Midbrain (tissue), 1 donor: ENCODE results near the gene ENTR1.
"Not testable (repeated sequence)": the region's sequence is repeated elsewhere in the genome, so short reads cannot be mapped to it uniquely, and the experiment has no call there.

Experiments
- DNase-seq: peaks from one replicate; lab custom pipeline; 2025; lab: John Stamatoyannopoulos, UW

Gene ENTR1

GRCh38 chr9:136438548-136439480 lies 28.4 kb upstream of the ENTR1 start:
- no peak for DNase-seq

- no peak for DNase-seq
These were observed 27.6 kb upstream of the ENTR1 start for GRCh38 chr9:136437839-136438547.

GRCh38 chr9:136437430-136437829 lies 27.0 kb upstream of the ENTR1 start:
- DNase-seq, result no peak

- no peak for DNase-seq
These were observed 25.7 kb upstream of the ENTR1 start for GRCh38 chr9:136436055-136436634.

GRCh38 chr9:136434580-136435169 lies 24.3 kb upstream of the ENTR1 start:
- no peak for DNase-seq

- DNase-seq, result no peak
These were observed 23.6 kb upstream of the ENTR1 start for GRCh38 chr9:136433849-136434579.

- no peak for DNase-seq
These were observed 22.8 kb upstream of the ENTR1 start for GRCh38 chr9:136433043-136433715.

- no peak for DNase-seq
These were observed 22.2 kb upstream of the ENTR1 start for GRCh38 chr9:136432591-136432990.

GRCh38 chr9:136431782-136432350 lies 21.5 kb upstream of the ENTR1 start:
- no peak for DNase-seq

GRCh38 chr9:136430588-136431234 lies 20.3 kb upstream of the ENTR1 start:
- no peak for DNase-seq

GRCh38 chr9:136429683-136430491 lies 19.5 kb upstream of the ENTR1 start:
- DNase-seq, result no peak

DNA sequence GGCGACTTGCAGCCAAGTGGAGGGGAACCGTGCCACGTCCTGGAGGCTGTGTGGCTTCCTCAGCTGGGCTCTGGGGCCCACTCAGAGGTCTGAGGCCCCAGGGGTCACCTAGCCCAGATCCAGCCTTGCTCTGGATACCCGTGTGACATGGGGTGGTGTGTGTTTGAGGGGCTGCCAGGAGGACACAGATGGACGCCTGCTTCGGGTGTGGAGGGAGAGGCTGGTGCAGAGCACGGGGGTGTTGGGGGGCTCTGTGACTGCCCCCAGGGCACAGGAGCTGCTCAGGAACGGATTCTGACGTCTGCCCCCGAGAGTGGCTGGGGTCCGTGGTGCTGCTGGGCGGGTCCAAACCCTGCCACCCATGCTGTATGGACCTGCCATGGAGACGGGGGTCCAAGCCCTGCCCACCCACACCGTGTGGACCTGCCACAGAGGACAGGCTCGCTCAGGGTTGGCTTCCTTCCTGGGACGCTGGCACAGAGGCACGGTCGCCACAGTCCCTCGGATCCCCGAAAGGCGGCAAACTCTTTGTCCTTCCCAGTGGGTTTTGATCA lies 18.7 kb upstream of the ENTR1 start:
- DNase-seq, result no peak

DNA sequence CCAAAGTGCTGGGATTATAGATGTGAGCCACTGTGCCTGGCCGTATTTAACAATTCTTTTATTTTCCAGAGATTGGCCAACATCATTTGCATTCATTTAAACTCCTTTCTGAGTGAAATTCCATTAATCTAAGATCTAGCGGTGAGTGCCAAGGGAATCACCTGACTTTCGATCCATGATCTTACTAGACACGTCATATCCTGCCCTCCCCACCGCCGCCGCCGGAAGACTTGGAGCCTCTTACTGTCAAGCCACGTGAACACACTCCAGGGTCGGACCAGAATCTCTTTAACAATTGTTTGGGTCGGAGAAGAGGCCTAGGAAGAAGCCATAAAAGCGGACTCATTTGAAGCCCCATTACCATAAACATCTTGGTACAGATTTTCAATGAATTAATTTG lies 16.4 kb upstream of the ENTR1 start:
- no peak for DNase-seq

DNA sequence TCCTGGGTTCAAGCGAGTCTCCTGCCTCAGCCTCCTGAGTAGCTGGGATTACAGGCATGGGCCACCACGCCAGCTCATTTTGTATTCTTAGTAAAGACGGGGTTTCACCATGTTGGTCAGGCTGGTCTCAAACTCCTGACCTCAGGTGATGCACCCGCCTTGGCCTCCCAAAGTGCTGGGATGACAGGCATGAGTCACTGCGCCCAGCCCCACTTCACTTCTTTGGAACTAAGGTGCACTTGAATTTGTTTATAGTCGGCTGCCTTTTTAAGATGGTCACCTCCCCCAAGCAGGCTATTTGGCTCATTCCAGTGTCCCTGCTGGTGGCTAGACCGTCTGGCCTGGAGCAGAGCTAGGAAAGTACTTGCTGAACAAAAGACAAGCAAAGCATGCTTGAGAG lies 15.0 kb upstream of the ENTR1 start:
- DNase-seq, result not testable (repeated sequence)

DNA sequence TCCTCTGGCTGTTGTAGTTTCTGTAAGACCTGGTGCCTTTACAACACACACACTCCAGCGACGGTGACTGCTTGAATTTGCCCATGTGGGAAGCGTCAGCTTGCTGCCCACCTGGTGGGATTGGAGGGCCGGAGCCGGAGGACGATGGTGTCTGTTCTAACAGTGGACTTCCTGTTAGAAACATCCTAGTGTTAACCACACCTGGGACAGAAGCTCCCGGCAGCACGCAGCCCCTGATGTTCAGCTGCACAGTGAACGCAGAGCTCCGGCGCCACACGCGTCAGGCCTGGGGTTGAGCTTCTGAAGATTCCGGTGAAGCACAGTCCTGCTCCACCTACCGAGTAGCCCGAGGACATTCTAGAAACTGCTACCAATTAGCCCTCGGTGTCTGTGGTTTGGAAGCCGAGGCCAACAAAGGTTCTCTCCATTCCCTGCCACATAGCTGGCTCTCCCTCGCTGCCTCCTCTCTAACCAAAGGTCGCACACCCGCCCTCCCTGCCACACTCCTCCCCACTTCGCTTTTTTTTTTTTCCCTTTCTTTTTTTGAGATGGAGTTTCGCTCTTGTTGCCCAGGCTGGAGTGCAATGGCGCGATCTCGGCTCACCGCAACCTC lies 14.4 kb upstream of the ENTR1 start:
- DNase-seq, result no peak

- no peak for DNase-seq
These were observed 13.2 kb upstream of the ENTR1 start for GRCh38 chr9:136423432-136424146.

DNA sequence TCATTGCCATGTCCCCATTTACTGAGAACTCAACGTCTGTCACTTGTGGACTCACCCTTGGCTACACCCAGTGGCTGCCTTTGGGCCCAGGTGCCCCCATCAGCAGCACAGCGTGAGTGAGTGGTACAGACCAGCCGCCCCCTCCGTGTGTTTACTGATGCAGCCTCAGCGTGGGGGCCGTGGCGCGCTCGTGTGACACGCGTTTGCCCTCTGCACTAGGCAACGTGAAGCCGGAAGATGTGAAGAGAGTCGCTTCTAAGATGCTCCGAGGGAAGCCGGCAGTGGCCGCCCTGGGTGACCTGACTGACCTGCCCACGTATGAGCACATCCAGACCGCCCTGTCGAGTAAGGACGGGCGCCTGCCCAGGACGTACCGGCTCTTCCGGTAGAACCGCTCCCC lies 12.5 kb upstream of the ENTR1 start:
- DNase-seq, result no peak

- no peak for DNase-seq
These were observed 11.4 kb upstream of the ENTR1 start for GRCh38 chr9:136421791-136422190.
